Muscle layer of duodenum (tissue), 2 donors: Measurements from ENCODE around the gene PCSK1N.
A peak's percentile ranks its signal among the peaks of the same experiment; 100 is the strongest.

Experiments used
- H3K27ac ChIP-seq: one replicate; pipeline ENCODE4 v1.7.0; 2013; ENCODE audit warnings: mild to moderate bottlenecking, low read length
- H3K27me3 ChIP-seq: one replicate; pipeline ENCODE4 v1.7.0; 2013; ENCODE audit warnings: low read depth, mild to moderate bottlenecking, control low read depth, low read length
- H3K36me3 ChIP-seq, 2 donors: one replicate each; pipeline ENCODE4 v1.7.0; 2013; ENCODE audit warnings: low read length in 2 of 2, control low read depth in 1 of 2, mild to moderate bottlenecking in 1 of 2; ENCODE audit not compliant: insufficient read depth in 2 of 2, control insufficient read depth in 1 of 2
- H3K4me1 ChIP-seq, 2 donors: one replicate each; pipeline ENCODE4 v1.7.0; 2013; ENCODE audit warnings: low read length in 2 of 2, mild to moderate bottlenecking in 2 of 2, control low read depth in 1 of 2, moderate library complexity in 1 of 2; ENCODE audit not compliant: insufficient read depth in 2 of 2, control insufficient read depth in 1 of 2
- H3K4me3 ChIP-seq, 2 donors: one replicate each; pipeline ENCODE4 v1.7.0; 2013; ENCODE audit warnings: low read length in 2 of 2, low read depth in 1 of 2, mild to moderate bottlenecking in 1 of 2
- H3K9me3 ChIP-seq, 2 donors: one replicate each; pipeline ENCODE4 v1.7.0; 2013; ENCODE audit warnings: low read length in 2 of 2, control low read depth in 1 of 2, mild to moderate bottlenecking in 1 of 2; ENCODE audit not compliant: control insufficient read depth in 1 of 2
- donor health status: healthy.

The PCSK1N gene

DNA sequence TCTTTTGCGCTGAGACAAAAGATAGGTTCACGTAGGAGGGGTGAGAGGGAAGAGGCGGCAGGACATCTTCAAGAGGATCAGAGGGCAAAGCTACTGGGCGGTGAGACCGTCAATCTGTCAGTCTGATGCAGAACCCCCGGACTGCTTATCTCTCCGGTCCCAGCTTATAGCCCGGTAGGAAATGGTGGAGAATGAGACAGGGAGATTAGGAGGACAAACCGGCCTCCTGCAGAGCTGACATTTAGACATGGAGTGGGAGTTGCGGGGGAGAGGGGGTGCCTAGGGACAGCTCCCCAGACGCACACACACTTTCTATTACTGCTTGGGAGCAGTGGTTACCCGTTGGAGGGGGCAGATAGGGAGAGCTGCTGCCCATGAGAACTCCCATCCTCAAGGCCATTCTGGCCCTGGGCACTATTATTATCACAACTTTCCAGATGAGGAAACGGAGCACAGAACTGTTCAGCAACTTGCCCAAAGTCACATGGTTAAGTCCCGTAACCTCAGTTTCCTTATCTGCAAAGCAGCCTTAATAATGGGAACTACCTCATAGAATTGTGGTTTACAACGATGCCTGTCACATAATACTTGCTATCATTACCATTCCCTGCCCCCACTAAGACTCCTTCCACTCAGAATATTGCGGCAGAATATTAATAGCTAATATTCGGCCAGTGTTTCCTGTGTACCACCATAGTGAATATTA is 34.7 kb downstream of the PCSK1N start:
- Histone ChIP-seq H3K27me3 (no peaks in the 10 kb centered on the region), H3K4me1 (peaks cover 4 to 5% of the 10 kb centered on the region in 2 donors), H3K9me3 (no peaks in the 10 kb centered on the region), H3K36me3 (peaks cover 0 to 13% of the 10 kb centered on the region in 2 donors), H3K27ac (peak overlapping the region; percentile 92), H3K4me3 (peak overlapping the region; percentile 63 to 75)

DNA sequence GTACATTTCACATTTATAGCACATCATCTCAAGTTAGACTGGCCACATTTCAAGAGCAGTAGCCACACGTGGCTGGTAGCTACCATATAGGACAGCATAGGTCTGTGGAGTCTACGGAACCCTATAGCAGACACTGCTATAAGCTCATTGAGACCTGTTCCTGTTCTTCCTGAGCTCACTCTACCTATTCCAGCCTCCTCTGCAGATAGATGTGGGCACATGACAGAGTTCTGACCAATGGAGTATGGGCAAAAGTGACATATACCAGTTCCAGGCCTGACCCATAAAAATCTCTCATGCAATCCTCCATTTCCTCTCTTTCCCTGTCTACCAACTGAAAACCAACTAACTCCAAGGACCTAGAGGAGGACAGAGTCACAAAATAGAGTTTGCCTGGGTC is 37.1 kb downstream of the PCSK1N start:
- Histone ChIP-seq H3K4me3 (no peak overlapping the region), H3K27ac (no peak overlapping the region), H3K4me1 (peaks cover 4 to 5% of the 10 kb centered on the region in 2 donors), H3K27me3 (no peaks in the 10 kb centered on the region), H3K36me3 (no peaks in the 10 kb centered on the region), H3K9me3 (no peaks in the 10 kb centered on the region)

DNA sequence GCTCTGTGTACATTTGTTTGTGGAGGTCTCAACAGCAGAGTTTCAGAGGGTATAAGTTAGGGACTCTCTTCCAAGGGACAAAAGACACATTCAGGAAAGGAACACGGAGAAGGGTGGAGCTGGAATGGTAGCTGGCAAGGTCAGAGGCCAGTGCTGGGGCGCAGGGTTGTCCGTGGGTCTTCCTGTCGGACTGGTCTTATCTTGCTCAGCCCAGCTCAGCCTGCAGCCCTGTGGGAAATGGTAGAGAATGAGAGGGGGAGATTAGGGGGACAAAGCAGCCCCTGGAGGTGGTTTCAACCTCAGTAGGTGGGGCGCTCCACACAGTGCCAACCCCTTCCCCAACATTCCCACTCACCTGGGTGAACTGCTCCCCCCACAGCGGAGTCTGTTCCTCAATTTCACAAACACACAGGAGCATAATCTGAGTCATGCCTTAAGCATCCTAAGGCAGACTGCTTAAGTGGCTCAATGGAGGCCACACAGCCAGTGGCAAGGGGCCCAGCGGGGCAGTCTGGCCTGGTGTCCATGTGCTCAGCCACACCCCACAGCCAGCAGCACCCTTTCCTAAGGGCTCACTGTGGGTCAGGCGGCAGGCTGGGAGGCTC is 40.4 kb downstream of the PCSK1N start:
- H3K27ac ChIP-seq = no peak overlapping the region
- H3K27me3 ChIP-seq = no peaks in the 10 kb centered on the region
- no peaks in the 10 kb centered on the region for H3K9me3 ChIP-seq
- no peak overlapping the region for H3K4me3 ChIP-seq
- H3K36me3 ChIP-seq = no peaks in the 10 kb centered on the region
- H3K4me1 ChIP-seq = no peaks in the 10 kb centered on the region

DNA sequence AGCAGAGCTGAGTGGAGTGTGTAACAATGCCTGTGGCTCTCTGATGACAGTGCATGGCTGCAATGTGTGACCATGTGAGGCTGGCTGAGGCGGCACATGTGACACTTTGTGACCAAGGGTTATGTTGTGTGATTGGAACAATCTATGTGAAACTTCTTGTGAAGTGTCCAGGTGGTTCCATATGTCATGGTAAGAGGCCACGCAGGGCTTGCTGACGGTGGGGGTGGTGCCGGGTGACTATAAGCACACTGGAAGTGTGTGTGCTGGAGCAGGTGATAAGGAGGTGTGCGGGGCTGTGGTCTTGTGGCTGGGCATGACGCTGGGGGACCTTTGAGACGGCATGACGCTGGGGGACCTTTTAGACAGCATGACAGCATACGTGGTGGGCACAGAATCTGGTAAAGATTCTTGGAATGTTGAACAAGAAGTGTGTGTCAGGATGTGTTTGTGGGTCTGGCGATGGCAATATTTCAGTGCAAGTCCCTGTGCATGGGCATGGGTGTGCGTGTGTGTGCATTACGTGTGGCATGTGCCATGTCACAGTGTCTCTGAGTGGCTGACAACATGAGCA is 41.0 kb downstream of the PCSK1N start:
- no peak overlapping the region for H3K4me3 ChIP-seq
- H3K36me3 ChIP-seq = no peaks in the 10 kb centered on the region
- H3K4me1 ChIP-seq = no peaks in the 10 kb centered on the region
- no peaks in the 10 kb centered on the region for H3K9me3 ChIP-seq
- H3K27me3 ChIP-seq = no peaks in the 10 kb centered on the region
- no peak overlapping the region for H3K27ac ChIP-seq

DNA sequence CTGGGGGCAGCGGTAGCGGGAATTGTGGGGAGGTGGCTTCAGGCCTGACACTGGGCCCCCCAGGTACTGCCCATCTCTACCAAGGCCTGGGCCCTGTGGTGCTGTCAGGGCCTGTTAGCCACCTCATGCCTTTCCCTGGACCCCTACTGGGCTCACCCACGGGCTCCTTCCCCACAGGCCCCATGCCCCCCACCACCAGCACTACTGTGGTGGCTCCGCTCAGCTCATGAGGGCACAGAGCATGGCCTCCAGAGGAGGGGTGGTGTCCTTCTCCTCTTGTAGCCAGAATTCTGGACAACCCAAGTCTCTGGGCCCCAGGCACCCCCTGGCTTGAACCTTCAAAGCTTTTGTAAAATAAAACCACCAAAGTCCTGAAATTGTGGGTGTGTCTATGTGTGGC is 41.5 kb downstream of the PCSK1N start:
- Histone ChIP-seq H3K4me1 (no peaks in the 10 kb centered on the region), H3K4me3 (no peak overlapping the region), H3K36me3 (no peaks in the 10 kb centered on the region), H3K27me3 (no peaks in the 10 kb centered on the region), H3K27ac (no peak overlapping the region), H3K9me3 (no peaks in the 10 kb centered on the region)

DNA sequence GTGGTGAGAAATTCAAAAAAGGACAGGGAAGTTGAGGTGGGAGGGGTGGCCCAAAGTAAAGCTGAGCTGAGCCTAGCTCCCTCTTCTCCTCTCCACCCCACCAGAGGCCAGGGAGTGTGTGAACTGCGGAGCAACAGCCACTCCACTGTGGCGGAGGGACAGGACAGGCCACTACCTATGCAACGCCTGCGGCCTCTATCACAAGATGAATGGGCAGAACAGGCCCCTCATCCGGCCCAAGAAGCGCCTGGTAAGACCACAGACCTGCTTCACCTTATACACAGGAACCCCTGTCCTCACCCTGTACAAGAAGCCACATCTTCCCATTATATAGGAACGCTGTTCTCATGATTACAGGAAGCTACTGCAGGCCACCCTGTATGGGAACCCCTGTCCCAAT is 43.2 kb downstream of the PCSK1N start:
- H3K27ac ChIP-seq = no peak overlapping the region
- H3K4me1 ChIP-seq = no peaks in the 10 kb centered on the region
- H3K27me3 ChIP-seq = no peaks in the 10 kb centered on the region
- H3K9me3 ChIP-seq = no peaks in the 10 kb centered on the region
- no peak overlapping the region for H3K4me3 ChIP-seq
- no peaks in the 10 kb centered on the region for H3K36me3 ChIP-seq

DNA sequence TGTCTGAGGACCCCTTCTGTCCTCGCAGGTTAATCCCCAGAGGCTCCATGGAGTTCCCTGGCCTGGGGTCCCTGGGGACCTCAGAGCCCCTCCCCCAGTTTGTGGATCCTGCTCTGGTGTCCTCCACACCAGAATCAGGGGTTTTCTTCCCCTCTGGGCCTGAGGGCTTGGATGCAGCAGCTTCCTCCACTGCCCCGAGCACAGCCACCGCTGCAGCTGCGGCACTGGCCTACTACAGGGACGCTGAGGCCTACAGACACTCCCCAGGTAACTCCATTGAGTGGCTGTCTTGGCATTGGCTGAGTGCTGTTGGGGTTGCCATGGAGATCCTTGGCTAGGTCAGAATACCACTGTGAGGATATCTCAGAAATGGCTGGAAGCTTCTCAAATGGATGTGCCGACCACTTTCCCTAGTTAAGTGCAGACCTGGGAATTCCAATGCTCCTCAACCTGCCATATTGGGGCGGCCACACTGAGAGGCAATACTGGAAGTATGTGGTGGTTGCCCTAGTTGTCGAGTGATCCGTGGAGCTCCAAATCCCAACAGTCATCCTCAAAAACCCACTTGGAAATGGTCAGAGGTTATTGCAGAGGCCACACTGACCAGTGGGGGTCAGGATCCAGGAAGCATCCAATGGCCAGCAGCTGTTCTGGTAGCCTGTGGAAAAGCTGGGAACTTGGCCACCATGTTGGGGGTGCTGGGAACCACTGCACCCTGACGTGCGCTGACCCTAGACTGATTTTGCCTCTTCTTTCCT is 44.2 kb downstream of the PCSK1N start:
- H3K27me3 ChIP-seq = no peaks in the 10 kb centered on the region
- no peak overlapping the region for H3K27ac ChIP-seq
- H3K4me1 ChIP-seq = no peaks in the 10 kb centered on the region
- no peak overlapping the region for H3K4me3 ChIP-seq
- H3K36me3 ChIP-seq = no peaks in the 10 kb centered on the region
- no peaks in the 10 kb centered on the region for H3K9me3 ChIP-seq

- H3K27ac ChIP-seq = no peak overlapping the region
- no peaks in the 10 kb centered on the region for H3K27me3 ChIP-seq
- H3K9me3 ChIP-seq = no peaks in the 10 kb centered on the region
- no peak overlapping the region for H3K4me3 ChIP-seq
- H3K4me1 ChIP-seq = no peaks in the 10 kb centered on the region
- no peaks in the 10 kb centered on the region for H3K36me3 ChIP-seq
Observed at GRCh38 chrX:48790477-48790876, 44.9 kb downstream of the PCSK1N start.

DNA sequence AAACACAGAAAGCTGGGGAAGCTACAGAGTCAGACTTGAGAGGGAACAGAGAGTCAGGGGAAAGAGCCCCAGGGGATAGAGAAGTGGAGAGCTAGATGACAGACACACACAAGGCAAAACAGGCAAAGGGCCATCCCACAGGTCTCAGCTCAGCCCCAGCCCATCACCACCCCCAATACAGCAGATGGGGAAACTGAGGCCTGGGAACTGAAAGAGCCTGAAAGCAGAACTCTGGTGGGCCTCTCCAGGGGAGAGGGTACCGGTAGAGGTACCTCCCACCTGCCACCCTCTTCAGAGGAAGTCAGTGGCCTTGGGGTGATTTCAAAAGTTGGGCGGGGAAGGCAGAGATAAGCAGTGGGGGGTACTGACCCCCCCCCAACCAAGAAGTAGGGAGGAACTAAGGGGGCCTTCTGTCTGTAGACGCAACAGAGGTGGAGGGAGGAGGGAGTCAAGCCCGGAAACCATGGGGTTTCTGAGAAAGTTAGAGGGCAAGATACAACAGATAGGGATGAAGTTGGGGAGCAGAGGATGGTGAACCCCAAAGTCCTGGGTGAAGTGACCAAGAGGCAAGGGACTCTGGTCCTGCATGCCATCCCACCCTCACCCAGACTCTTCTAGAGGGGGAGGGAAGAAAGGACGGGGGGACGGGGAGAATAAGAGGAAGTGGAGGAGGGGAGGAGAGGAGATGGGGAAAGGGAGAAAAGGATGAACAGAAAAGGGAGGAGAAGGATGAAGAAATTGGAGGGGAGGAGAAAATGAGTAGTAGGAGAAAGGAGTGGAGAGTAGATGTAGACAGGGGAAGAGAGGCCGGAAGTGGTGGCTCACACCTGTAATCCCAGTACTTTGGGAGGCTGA is 45.8 kb downstream of the PCSK1N start:
- Histone ChIP-seq H3K4me3 (no peak overlapping the region), H3K9me3 (no peaks in the 10 kb centered on the region), H3K27me3 (no peaks in the 10 kb centered on the region), H3K27ac (no peak overlapping the region), H3K36me3 (no peaks in the 10 kb centered on the region), H3K4me1 (no peaks in the 10 kb centered on the region)

- Histone ChIP-seq H3K4me3 (no peak overlapping the region), H3K36me3 (no peaks in the 10 kb centered on the region), H3K9me3 (no peaks in the 10 kb centered on the region), H3K27me3 (no peaks in the 10 kb centered on the region), H3K27ac (no peak overlapping the region), H3K4me1 (no peaks in the 10 kb centered on the region)
Observed at GRCh38 chrX:48787505-48788443, 47.6 kb downstream of the PCSK1N start.
